HepG2 (cell line): ENCODE measurements around the gene MTHFS. TPM values are rescaled to one million over a fixed set of nuclear protein-coding genes. Genes with fewer than 3 reads are reported as not detected.

Experiments
- BORCS8-MEF2B ChIP-seq: sonication (generic); formaldehyde crosslinking; IDR thresholded peaks from 2 replicates; pipeline ENCODE4 v1.8.0; 2022; ENCODE audit warnings: mild to moderate bottlenecking, missing genetic modification reagents
- CCAR2 ChIP-seq: fragments of 200-400 bp; formaldehyde crosslinking; optimal IDR thresholded peaks from 2 replicates; pipeline ENCODE3; 2018; ENCODE audit warnings: low read depth, mild to moderate bottlenecking, low read length, moderate library complexity
- ELF1 ChIP-seq: sonication (generic); formaldehyde crosslinking; IDR thresholded peaks from 2 replicates; pipeline ENCODE4 v1.4.0; 2020; ENCODE audit warnings: missing genetic modification reagents
- GATA4 ChIP-seq: sonication (generic); IDR thresholded peaks from 2 replicates; pipeline ENCODE4 v1.6.1; 2016; ENCODE audit warnings: antibody characterized with exemption, low read depth, borderline replicate concordance
- HNRNPH1 ChIP-seq: fragments of 200-400 bp; formaldehyde crosslinking; optimal IDR thresholded peaks from 2 replicates; pipeline ENCODE3; 2017; ENCODE audit warnings: mild to moderate bottlenecking, low read depth, low read length
- MXI1 ChIP-seq: IDR thresholded peaks from 3 replicates; pipeline ENCODE4 v1.6.1; 2012; ENCODE audit warnings: low read depth, low read length, inconsistent platforms, borderline replicate concordance
- RBAK ChIP-seq: sonication (generic); formaldehyde crosslinking; IDR thresholded peaks from 2 replicates; pipeline ENCODE4 v1.5.1; 2020; ENCODE audit warnings: mild to moderate bottlenecking, missing genetic modification reagents
- RXRB ChIP-seq: IDR thresholded peaks from 2 replicates; pipeline ENCODE4 v1.6.1; 2016; ENCODE audit warnings: borderline replicate concordance, missing genetic modification reagents, missing compliant biosample characterization
- SAP130 ChIP-seq: IDR thresholded peaks from 2 replicates; pipeline ENCODE4 v1.6.1; 2016; ENCODE audit warnings: low read depth
- ZBTB20 ChIP-seq: sonication (generic); formaldehyde crosslinking; IDR thresholded peaks from 2 replicates; pipeline ENCODE4 v1.8.1; 2023; ENCODE audit warnings: missing genetic modification reagents, low read depth, mild to moderate bottlenecking, borderline replicate concordance
- ZNF660 ChIP-seq: sonication (generic); formaldehyde crosslinking; IDR thresholded peaks from 2 replicates; pipeline ENCODE4 v1.5.1; 2020; ENCODE audit warnings: mild to moderate bottlenecking, low read depth, missing genetic modification reagents, borderline replicate concordance
- ZNF674 ChIP-seq: sonication (generic); formaldehyde crosslinking; IDR thresholded peaks from 2 replicates; pipeline ENCODE4 v1.5.0; 2020; ENCODE audit warnings: low read depth, mild to moderate bottlenecking, missing genetic modification reagents
- ZNF777 ChIP-seq: sonication (generic); formaldehyde crosslinking; IDR thresholded peaks from 2 replicates; pipeline ENCODE4 v1.4.0; 2020; ENCODE audit warnings: missing genetic modification reagents
- polyA plus RNA-seq, 8 experiments: library from polyadenylated mRNA; depleted of rRNA in 3 of 8; stranded (reverse) in 7 of 8; unstranded in 1 of 8; fragments of >200 nt; fragmentation: Illumina TruSeq in 4 of 8; extraction: Trizol in 4 of 8; gene quantifications; 2 replicates each; pipeline versions ENCODE4 v1.2.1 to v1.2.3, GENCODE V29; 2011 to 2016; ENCODE audit warnings: low read depth in 4 of 8, missing spikeins in 1 of 8, mixed read lengths in 1 of 8; ENCODE audit not compliant: insufficient read depth in 1 of 8
- total RNA-seq, 5 experiments: library from RNA; depleted of rRNA; stranded (reverse); fragments of >200 nt; fragmentation: Illumina TruSeq; extraction: Trizol; gene quantifications; 2 replicates each; pipeline ENCODE4 v1.2.3, GENCODE V29; 2016; ENCODE audit warnings: low read depth in 1 of 5
- TF ChIP-seq, protein P1 (sequence below): sonication (generic); formaldehyde crosslinking; IDR thresholded peaks from one replicate; pipeline ENCODE4 v1.5.1; 2020; ENCODE audit warnings: mild to moderate bottlenecking, missing genetic modification reagents; ENCODE audit errors: not compliant biosample characterization

MTHFS gene
- total and polyA plus RNA-seq, 2 of the 13 experiments (the other 11 are each of a cell fraction or from before 2014, with no cell fraction given) = 37.0 to 49.7 TPM

DNA sequence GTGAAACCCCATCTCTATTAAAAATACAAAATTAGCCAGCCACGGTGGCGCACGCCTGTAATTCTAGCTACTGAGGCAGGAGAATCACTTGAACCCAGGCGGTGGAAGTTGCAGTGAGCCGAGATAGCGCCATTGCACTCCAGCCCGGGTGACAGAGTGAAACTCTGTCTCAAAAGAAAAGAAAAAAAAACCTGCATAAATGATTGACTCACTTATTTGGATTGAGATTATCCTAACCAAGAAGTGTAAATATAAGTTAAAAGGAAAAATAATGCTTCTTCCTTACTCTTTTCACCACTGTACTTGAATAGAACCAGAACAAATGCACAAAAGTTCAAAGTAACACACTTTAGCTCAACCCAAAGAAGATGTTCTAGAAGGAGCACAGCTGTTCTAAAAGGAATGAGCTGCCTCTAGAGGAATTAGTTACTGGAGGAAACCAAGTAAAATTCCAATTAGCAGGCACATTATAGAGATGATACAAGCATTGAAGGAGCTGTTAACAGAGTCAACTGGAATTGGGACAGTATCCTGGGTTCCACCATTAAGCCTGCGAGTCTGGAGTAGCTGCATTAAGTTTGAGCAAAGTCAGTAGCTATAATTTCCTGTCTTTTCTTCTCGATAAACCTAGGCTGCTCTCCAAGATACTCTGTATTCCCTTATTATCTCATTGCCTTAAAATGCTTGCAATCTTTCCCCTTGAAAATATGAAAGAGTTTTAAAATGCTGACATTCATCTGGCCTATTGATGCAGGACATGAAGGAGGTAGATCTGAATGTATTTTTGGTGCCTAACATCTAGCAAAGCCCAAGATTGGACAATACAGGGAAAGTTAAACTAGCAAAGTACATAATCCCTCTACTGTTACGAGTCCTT, 9.5 kb downstream of the MTHFS start (continued):
- TF ChIP-seq ELF1 (CRISPR knock-in tag) (no peak), RXRB (CRISPR knock-in tag) (0 out of 2 replicates have a peak, but pooled peaks have one; percentile 8), BORCS8-MEF2B (CRISPR knock-in tag) (no peak), GATA4 (no peak), ZNF674 (CRISPR knock-in tag) (no peak), SAP130 (CRISPR knock-in tag) (0 out of 2 replicates have a peak, but pooled peaks have one; percentile 19), ZBTB20 (CRISPR knock-in tag) (no peak), ZNF777 (CRISPR knock-in tag) (no peak), RBAK (CRISPR knock-in tag) (no peak), CCAR2 (no peak), HNRNPH1 (no peak), MXI1 (no peak), ZNF660 (no peak)
- TF ChIP-seq, protein P1, sequence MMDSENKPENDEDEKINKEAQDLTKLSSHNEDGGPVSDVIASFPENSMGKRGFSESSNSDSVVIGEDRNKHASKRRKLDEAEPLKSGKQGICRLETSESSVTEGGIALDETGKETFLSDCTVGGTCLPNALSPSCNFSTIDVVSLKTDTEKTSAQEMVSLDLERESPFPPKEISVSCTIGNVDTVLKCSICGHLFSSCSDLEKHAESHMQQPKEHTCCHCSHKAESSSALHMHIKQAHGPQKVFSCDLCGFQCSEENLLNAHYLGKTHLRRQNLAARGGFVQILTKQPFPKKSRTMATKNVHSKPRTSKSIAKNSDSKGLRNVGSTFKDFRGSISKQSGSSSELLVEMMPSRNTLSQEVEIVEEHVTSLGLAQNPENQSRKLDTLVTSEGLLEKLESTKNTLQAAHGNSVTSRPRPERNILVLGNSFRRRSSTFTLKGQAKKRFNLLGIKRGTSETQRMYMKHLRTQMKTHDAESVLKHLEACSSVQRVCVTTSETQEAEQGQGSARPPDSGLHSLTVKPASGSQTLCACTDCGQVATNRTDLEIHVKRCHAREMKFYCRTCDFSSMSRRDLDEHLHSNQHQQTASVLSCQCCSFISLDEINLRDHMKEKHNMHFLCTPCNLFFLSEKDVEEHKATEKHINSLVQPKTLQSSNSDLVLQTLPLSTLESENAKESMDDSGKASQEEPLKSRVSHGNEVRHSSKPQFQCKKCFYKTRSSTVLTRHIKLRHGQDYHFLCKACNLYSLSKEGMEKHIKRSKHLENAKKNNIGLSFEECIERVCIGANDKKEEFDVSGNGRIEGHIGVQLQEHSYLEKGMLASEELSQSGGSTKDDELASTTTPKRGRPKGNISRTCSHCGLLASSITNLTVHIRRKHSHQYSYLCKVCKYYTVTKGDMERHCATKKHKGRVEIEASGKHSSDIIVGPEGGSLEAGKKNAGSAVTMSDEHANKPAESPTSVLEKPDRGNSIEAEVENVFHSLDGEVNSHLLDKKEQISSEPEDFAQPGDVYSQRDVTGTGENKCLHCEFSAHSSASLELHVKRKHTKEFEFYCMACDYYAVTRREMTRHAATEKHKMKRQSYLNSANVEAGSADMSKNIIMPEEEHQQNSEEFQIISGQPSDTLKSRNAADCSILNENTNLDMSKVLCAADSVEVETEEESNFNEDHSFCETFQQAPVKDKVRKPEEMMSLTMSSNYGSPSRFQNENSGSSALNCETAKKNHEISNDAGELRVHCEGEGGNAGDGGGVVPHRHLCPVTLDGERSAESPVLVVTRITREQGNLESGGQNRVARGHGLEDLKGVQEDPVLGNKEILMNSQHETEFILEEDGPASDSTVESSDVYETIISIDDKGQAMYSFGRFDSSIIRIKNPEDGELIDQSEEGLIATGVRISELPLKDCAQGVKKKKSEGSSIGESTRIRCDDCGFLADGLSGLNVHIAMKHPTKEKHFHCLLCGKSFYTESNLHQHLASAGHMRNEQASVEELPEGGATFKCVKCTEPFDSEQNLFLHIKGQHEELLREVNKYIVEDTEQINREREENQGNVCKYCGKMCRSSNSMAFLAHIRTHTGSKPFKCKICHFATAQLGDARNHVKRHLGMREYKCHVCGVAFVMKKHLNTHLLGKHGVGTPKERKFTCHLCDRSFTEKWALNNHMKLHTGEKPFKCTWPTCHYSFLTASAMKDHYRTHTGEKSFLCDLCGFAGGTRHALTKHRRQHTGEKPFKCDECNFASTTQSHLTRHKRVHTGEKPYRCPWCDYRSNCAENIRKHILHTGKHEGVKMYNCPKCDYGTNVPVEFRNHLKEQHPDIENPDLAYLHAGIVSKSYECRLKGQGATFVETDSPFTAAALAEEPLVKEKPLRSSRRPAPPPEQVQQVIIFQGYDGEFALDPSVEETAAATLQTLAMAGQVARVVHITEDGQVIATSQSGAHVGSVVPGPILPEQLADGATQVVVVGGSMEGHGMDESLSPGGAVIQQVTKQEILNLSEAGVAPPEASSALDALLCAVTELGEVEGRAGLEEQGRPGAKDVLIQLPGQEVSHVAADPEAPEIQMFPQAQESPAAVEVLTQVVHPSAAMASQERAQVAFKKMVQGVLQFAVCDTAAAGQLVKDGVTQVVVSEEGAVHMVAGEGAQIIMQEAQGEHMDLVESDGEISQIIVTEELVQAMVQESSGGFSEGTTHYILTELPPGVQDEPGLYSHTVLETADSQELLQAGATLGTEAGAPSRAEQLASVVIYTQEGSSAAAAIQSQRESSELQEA (CRISPR knock-in tag) = no peak
